Renal cortex interstitium (tissue), 11 donors: Measurements from ENCODE around the gene DMRT1. TPM values are rescaled to one million over a fixed set of nuclear protein-coding genes. Genes with fewer than 3 reads are reported as not detected.

Source experiments
- DNase-seq, 11 donors: peaks; one replicate each; pipeline ENCODE4 v3.0.0-alpha.2; 2013; ENCODE audit warnings: low read depth in 9 of 11, low spot score in 4 of 11; ENCODE audit errors: extremely low read depth in 1 of 11
- polyA plus RNA-seq, 3 donors: library from polyadenylated mRNA; unstranded; fragments of 120-200 nt; gene quantifications; one replicate each; pipeline ENCODE4 v1.2.1, GENCODE V29; 2013; ENCODE audit not compliant: insufficient read length in 3 of 3

Gene DMRT1
- polyA plus RNA-seq, 3 donors, result 0.09 to 0.10 TPM; not detected in 1

DNA sequence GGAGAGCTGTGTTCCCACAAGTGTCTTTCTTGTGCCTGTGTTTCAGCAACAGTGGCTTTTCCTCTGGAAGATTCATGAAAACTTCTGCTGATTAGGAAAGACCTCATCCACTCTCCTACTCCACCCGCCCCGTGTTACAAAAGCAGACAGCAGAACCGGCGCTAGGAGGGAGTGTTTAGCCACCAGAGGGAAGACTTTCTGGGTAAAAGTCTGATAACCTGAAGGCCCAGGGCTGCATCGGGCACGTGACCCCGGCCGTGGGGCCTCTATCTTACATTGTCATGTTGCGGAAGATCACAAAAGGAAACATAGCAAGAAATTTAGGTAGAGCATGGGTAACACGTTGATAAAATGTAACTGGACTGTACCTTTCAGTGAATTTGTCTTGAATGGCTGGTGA is 176.6 kb downstream of the DMRT1 start:
- no peak for DNase-seq

Other genes starting within 250 kb of the DMRT1 start
- 1 to 10 TPM; 1.2 to 3.2 (median 1.7) TPM for gene DMRT3, start 135.0 kb downstream of the DMRT1 start, polyA plus RNA-seq
- gene DMRT2, start 208.7 kb downstream of the DMRT1 start, polyA plus RNA-seq, result 1 to 10 TPM; 1.8 to 4.0 (median 2.0) TPM